Head of caudate nucleus (tissue), 42 donors: Measurements from ENCODE around the gene JAG2.
A peak's percentile ranks its signal among the peaks of the same experiment; 100 is the strongest.

Experiments
- DNase-seq, 42 donors: peaks; one replicate each; pipeline versions ENCODE4 v3.0.0 to v3.0.0-alpha.2; 2020 to 2021; ENCODE audit warnings: mixed read lengths in 7 of 42
- intact Hi-C: fragments of 100-400 bp; cut with DNase I; formaldehyde crosslinking; loops from one replicate; pipeline ENCODE4 v1.15.0; 2022

JAG2 gene

DNA sequence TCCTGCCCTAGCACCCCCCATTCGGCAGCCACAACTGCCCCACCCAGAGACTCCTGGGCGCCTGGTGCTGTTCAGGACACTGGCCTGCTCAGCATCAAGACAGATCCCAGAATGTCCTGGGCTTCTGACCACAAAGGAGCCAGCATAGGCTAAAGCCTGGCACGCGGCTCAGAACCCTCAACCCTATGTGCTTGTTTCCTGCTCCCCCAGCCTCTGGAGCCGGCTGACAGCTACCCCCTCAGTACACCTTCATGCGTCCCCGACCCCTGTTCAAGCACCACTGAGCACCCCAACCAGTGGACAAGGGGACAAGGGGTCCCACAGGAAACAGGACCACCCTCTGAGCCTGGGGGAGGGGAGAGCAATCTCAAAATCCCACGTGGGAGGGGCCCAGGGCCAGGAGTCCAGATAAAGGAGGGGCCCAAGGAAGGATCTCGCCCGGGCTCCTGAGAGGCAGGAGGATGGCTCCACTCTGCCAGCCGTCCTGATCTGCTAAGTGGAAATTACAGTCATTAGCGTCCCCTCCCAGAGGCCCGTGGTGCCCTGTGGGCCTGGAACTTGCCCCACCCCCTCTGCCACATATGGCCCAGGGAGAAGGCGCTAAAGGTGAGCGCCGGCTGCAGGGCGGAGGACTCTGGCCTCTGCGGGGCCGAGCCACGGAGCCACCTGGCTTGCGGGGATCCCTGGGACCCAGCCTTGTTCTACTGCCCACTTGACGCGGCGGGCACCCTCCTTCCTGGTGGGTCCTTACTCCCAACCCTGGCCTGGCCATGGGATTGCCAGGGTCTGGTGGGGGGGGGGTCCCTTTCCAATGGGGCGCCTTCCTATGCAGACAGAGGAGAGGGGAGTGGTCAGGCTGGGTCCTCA lies 76.2 kb downstream of the JAG2 start:
- peak in 4 of 42 donors; percentile 9 to 30 (median 15) for DNase-seq
- intact Hi-C loops, result loop anchor here (5.0 to 10.0 kb wide), 2 partner anchors 75 to 192 kb away; partner anchors contain the start of gene JAG2

DNA sequence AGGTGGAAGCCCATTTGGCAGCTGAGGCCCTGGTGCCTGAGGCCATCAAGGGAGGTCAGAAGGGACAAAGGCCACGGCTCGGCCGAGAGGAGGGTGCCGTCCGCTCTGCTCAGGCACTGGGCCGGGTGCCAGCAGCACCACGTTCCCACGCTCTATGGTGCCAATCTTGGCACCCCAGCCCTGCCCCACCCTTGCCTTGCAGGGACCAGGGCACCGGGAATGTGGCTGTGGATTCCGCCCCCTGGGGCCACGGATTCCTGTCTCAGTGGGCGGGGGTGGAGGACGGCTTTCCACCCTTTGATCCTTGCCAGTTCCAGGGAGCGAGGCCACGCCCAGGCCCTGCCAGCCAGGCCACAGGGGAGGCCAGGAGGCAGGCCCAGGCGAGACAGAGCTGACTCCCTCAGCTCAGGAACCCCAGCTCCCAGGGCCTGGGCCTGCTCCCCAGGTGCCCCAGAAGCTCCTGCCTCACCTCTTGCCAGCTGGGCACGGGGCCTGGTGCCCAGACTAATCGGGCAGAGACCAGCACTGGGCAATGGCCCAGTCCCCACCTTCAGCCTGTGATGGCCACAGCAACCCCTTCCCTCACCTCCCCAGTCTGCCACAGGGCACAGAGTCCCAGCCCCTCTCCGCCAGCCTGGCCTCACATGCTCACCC lies 76.9 kb downstream of the JAG2 start:
- intact Hi-C loops, result loop anchor here (5.0 to 10.0 kb wide), 2 partner anchors 76 to 193 kb away; partner anchors contain the start of gene JAG2
- peak in 4 of 42 donors; percentile 8 to 33 (median 25) for DNase-seq

- peak in 3 of 42 donors; percentile 7 to 27 (median 15) for DNase-seq
- intact Hi-C loops, result loop anchor here (5.0 to 10.0 kb wide), 2 partner anchors 76 to 194 kb away; partner anchors contain the start of gene JAG2
Observed at GRCh38 chr14:105091054-105091516, 77.5 kb downstream of the JAG2 start.
